ENCODE data around the gene SLC30A4.

DNA sequence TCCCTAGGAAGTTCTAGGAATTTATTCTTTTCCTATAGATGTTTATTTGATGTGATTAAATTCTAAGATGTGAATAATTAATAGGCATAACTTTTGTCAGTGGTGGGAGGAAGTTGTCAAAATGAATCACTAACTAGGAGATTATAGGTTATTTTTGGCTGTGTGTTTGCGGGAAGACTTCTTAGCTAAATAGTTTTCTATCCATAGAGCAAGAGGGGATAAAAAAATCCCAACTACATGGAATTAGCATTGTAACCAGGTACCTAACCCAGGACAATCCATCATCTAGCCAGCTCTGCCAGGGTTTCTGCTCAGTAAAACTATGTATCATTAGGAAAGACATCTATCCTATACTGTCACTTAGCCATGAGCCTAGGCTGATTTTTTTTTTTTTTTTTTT is 23.9 kb downstream of the SLC30A4 start:
- TF ChIP-seq, protein P1, sequence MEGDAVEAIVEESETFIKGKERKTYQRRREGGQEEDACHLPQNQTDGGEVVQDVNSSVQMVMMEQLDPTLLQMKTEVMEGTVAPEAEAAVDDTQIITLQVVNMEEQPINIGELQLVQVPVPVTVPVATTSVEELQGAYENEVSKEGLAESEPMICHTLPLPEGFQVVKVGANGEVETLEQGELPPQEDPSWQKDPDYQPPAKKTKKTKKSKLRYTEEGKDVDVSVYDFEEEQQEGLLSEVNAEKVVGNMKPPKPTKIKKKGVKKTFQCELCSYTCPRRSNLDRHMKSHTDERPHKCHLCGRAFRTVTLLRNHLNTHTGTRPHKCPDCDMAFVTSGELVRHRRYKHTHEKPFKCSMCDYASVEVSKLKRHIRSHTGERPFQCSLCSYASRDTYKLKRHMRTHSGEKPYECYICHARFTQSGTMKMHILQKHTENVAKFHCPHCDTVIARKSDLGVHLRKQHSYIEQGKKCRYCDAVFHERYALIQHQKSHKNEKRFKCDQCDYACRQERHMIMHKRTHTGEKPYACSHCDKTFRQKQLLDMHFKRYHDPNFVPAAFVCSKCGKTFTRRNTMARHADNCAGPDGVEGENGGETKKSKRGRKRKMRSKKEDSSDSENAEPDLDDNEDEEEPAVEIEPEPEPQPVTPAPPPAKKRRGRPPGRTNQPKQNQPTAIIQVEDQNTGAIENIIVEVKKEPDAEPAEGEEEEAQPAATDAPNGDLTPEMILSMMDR (IDR thresholded peaks at IDR 0.05): no peak
- TF ChIP-seq POLR2A (IDR thresholded peaks at IDR 0.05): no peak
